B cell (primary cell): ENCODE results near the gene APOL5. TPM values are rescaled to one million over a fixed set of nuclear protein-coding genes. Genes with fewer than 3 reads are reported as not detected.
A peak's percentile ranks its signal among the peaks of the same experiment; 100 is the strongest.

ENCODE experiments used
- ATAC-seq: fragments of 200-7000 bp; cut with Tn5 transposase; one replicate; pipeline ENCODE4 v1.10.0; 2021; ENCODE audit warnings: low read depth, mild to moderate bottlenecking, moderate number of reproducible peaks, moderate library complexity
- CTCF ChIA-PET: fragments of 350-600 bp; sonication (Branson Sonifier 250); formaldehyde crosslinking; loops from one replicate; lab custom pipeline; 2021; ENCODE audit warnings: antibody characterized with exemption, inconsistent platforms; lab: Charles Lee
- POLR2A ChIA-PET: fragments of 350-600 bp; sonication (Branson Sonifier 250); formaldehyde crosslinking; loops from one replicate; lab custom pipeline; 2021; ENCODE audit warnings: antibody characterized with exemption; lab: Charles Lee
- DNase-seq: peaks from one replicate; pipeline ENCODE4 v3.0.0; 2013
- H2AFZ ChIP-seq: 2 replicates; pipeline ENCODE4 v1.6.1; 2012; ENCODE audit warnings: mild to moderate bottlenecking, low read depth, low read length; ENCODE audit not compliant: insufficient read depth, poor library complexity, severe bottlenecking
- H3K27ac ChIP-seq, 2 donors: 1 replicate in 1 of 2; 2 replicates in 1 of 2; pipeline ENCODE4 v1.5.1; 2012 to 2013; ENCODE audit warnings: low read length in 2 of 2, mild to moderate bottlenecking in 2 of 2, moderate library complexity in 1 of 2
- H3K27me3 ChIP-seq, 4 experiments: fragments of 200-600 bp in 1 of 4; sonication (generic) in 1 of 4; replicated peaks in 1 of 4; 1 replicate in 2 of 4; 2 replicates in 2 of 4; pipeline versions ENCODE4 v1.6.1 to v1.7.0; 2013 to 2016; ENCODE audit warnings: low read length in 3 of 4, mild to moderate bottlenecking in 2 of 4, mixed read lengths in 1 of 4, moderate library complexity in 1 of 4; ENCODE audit not compliant: insufficient read depth in 4 of 4, control insufficient read depth in 3 of 4; ENCODE audit errors: control extremely low read depth in 1 of 4
- H3K36me3 ChIP-seq, 2 experiments: replicated peaks in 1 of 2; 1 replicate in 1 of 2; 2 replicates in 1 of 2; pipeline versions ENCODE4 v1.6.1 to v1.7.1; 2013; ENCODE audit warnings: low read length in 1 of 2; ENCODE audit not compliant: insufficient read depth in 2 of 2, control insufficient read depth in 1 of 2; ENCODE audit errors: control extremely low read depth in 1 of 2, extremely low read depth in 1 of 2
- H3K4me1 ChIP-seq, 2 donors: fragments of 200-600 bp in 1 of 2; sonication (generic) in 1 of 2; 1 replicate in 1 of 2; 2 replicates in 1 of 2; pipeline versions ENCODE4 v1.5.1 to v1.6.1; 2013 to 2017; ENCODE audit warnings: low read length in 2 of 2; ENCODE audit not compliant: control insufficient read depth in 2 of 2, insufficient read depth in 2 of 2
- H3K4me2 ChIP-seq: replicated peaks from 2 replicates; pipeline ENCODE3; 2012; ENCODE audit warnings: mild to moderate bottlenecking, low read depth, low read length; ENCODE audit not compliant: poor library complexity, severe bottlenecking
- H3K4me3 ChIP-seq, 5 experiments: fragments of 200-600 bp in 1 of 5; sonication (generic) in 1 of 5; 1 replicate in 3 of 5; 2 replicates in 2 of 5; pipeline versions ENCODE4 v1.5.1 to v1.7.0; 2011 to 2016; ENCODE audit warnings: low read length in 4 of 5, mild to moderate bottlenecking in 4 of 5, low read depth in 2 of 5, control low read depth in 1 of 5, moderate library complexity in 1 of 5; ENCODE audit not compliant: insufficient read depth in 1 of 5; ENCODE audit errors: control extremely low read depth in 1 of 5, extremely low read depth in 1 of 5
- H3K79me2 ChIP-seq: fragments of 200-600 bp; sonication (generic); one replicate; pipeline ENCODE4 v1.6.0; 2016; ENCODE audit warnings: low read length; ENCODE audit not compliant: control insufficient read depth, insufficient read depth
- H3K9ac ChIP-seq: fragments of 200-600 bp; sonication (generic); 2 replicates; pipeline ENCODE4 v1.6.1; 2017; ENCODE audit warnings: mild to moderate bottlenecking, low read length, moderate library complexity
- H3K9me3 ChIP-seq, 3 donors: one replicate each; pipeline versions ENCODE4 v1.6.1 to v1.7.1; 2013; ENCODE audit warnings: low read length in 2 of 3; ENCODE audit not compliant: control insufficient read depth in 2 of 3, insufficient read depth in 1 of 3; ENCODE audit errors: control extremely low read depth in 1 of 3
- H4K20me1 ChIP-seq: 2 replicates; pipeline ENCODE4 v1.6.0; 2012; ENCODE audit warnings: mild to moderate bottlenecking, low read length; ENCODE audit not compliant: insufficient read depth, control insufficient read depth, poor library complexity, severe bottlenecking
- H3K27ac Mint-ChIP-seq: one replicate; pipeline ENCODE4 v1.8.0; 2021; ENCODE audit warnings: mixed read lengths
- H3K27me3 Mint-ChIP-seq: one replicate; pipeline ENCODE4 v1.8.0; 2021; ENCODE audit warnings: mixed read lengths
- H3K4me1 Mint-ChIP-seq: one replicate; pipeline ENCODE4 v1.8.0; 2021; ENCODE audit warnings: mixed read lengths
- H3K4me3 Mint-ChIP-seq: one replicate; pipeline ENCODE4 v1.8.0; 2021; ENCODE audit warnings: mixed read lengths
- H3K9me3 Mint-ChIP-seq: one replicate; pipeline ENCODE4 v1.8.0; 2022; ENCODE audit warnings: mixed read lengths; ENCODE audit not compliant: insufficient read depth
- EZH2 ChIP-seq: IDR thresholded peaks from 2 replicates; pipeline ENCODE4 v1.6.1; 2012; ENCODE audit warnings: borderline replicate concordance, low read depth, mild to moderate bottlenecking, moderate library complexity, low read length; ENCODE audit not compliant: insufficient read depth, poor library complexity, severe bottlenecking
- WGBS: methylation state at CpG from one replicate; pipeline ENCODE4 v1.1.5; 2013; ENCODE audit warnings: missing lambda C conversion rate; ENCODE audit not compliant: insufficient coverage; 5-methylcytosine and 5-hydroxymethylcytosine counted together
- intact Hi-C: fragments of 100-400 bp; cut with micrococcal nuclease; formaldehyde crosslinking; loops from one replicate; pipeline ENCODE4 v1.10.0; 2022
- polyA plus RNA-seq: library from polyadenylated mRNA; depleted of rRNA; stranded (reverse); fragments of >200 nt; gene quantifications from 2 replicates; pipeline ENCODE4 v1.2.3, GENCODE V29; 2012
- total RNA-seq, 2 donors: library from RNA; stranded (reverse); fragments of 120-200 nt in 1 of 2; gene quantifications; 1 replicate in 1 of 2; 2 replicates in 1 of 2; pipeline versions ENCODE4 v1.2.3 to v1.2.4, GENCODE V29; 2013 to 2022
- TF ChIP-seq, protein P1 (sequence below): fragments of 200-600 bp; IDR thresholded peaks from one replicate; pipeline ENCODE4 v1.8.0; 2022; ENCODE audit warnings: antibody characterized with exemption, mild to moderate bottlenecking

The APOL5 gene
- total and polyA plus RNA-seq, 2 donors (not counting 1 experiment from before 2014, with no cell fraction given), result not detected

GRCh38 chr22:35681454-35682052 is 36.1 kb upstream of the APOL5 start:
- H3K27ac ChIP-seq, result no peak overlapping the region
- peaks cover 0 to 4% (median 0%) of the 10 kb centered on the region in 4 experiments for H3K27me3 ChIP-seq
- H3K4me3 ChIP-seq, result no peak overlapping the region
- H2AFZ ChIP-seq, result no peak overlapping the region
- Mint-ChIP-seq H3K9me3 (peaks cover 2% of the 10 kb centered on the region), H3K27me3 (peaks cover 8% of the 10 kb centered on the region), H3K4me3 (no peak overlapping the region), H3K4me1 (peaks cover 32% of the 10 kb centered on the region), H3K27ac (no peak overlapping the region)
- DNase-seq (no peak), ATAC-seq (no peak)
- POLR2A ChIA-PET, result no interaction called here
- H3K4me1 ChIP-seq, result peaks cover 18 to 19% of the 10 kb centered on the region in 2 donors
- H4K20me1 ChIP-seq, result no peaks in the 10 kb centered on the region
- H3K4me2 ChIP-seq, result no peak overlapping the region
- CTCF ChIA-PET, result no interaction called here
- H3K9ac ChIP-seq, result no peak overlapping the region
- WGBS, result 100% methylated on average over 1 of the region's 4 CpGs
- TF ChIP-seq, protein P1, sequence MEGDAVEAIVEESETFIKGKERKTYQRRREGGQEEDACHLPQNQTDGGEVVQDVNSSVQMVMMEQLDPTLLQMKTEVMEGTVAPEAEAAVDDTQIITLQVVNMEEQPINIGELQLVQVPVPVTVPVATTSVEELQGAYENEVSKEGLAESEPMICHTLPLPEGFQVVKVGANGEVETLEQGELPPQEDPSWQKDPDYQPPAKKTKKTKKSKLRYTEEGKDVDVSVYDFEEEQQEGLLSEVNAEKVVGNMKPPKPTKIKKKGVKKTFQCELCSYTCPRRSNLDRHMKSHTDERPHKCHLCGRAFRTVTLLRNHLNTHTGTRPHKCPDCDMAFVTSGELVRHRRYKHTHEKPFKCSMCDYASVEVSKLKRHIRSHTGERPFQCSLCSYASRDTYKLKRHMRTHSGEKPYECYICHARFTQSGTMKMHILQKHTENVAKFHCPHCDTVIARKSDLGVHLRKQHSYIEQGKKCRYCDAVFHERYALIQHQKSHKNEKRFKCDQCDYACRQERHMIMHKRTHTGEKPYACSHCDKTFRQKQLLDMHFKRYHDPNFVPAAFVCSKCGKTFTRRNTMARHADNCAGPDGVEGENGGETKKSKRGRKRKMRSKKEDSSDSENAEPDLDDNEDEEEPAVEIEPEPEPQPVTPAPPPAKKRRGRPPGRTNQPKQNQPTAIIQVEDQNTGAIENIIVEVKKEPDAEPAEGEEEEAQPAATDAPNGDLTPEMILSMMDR, result no peak
- TF ChIP-seq EZH2, result no peak
- H3K9me3 ChIP-seq, result peaks cover 0 to 11% (median 9%) of the 10 kb centered on the region in 3 donors
- no peaks in the 10 kb centered on the region for H3K36me3 ChIP-seq
- intact Hi-C loops, result no loop called here
- no peaks in the 10 kb centered on the region for H3K79me2 ChIP-seq

- Histone ChIP-seq H4K20me1 (no peaks in the 10 kb centered on the region), H3K27ac (no peak overlapping the region), H3K4me1 (peaks cover 14 to 15% of the 10 kb centered on the region in 2 donors), H3K9ac (no peak overlapping the region), H3K4me2 (no peak overlapping the region), H3K79me2 (no peaks in the 10 kb centered on the region), H3K27me3 (peaks cover 0 to 4% (median 0%) of the 10 kb centered on the region in 4 experiments), H2AFZ (no peak overlapping the region), H3K36me3 (no peaks in the 10 kb centered on the region), H3K9me3 (peaks cover 0 to 14% (median 9%) of the 10 kb centered on the region in 3 donors), H3K4me3 (no peak overlapping the region)
- Mint-ChIP-seq H3K27ac (no peak overlapping the region), H3K4me1 (peaks cover 24% of the 10 kb centered on the region), H3K4me3 (no peak overlapping the region), H3K9me3 (peaks cover 2% of the 10 kb centered on the region), H3K27me3 (peaks cover 8% of the 10 kb centered on the region)
- DNase-seq, result no peak
- 75% methylated on average over 1 of the region's 1 CpG for WGBS
- no peak for ATAC-seq
- intact Hi-C loops, result no loop called here
- ChIA-PET CTCF (no interaction called here), POLR2A (no interaction called here)
- TF ChIP-seq EZH2, result no peak
- TF ChIP-seq, protein P1, result peak; percentile 56
These were observed 34.1 kb upstream of the APOL5 start for GRCh38 chr22:35683560-35683959.
